ENCODE results near the gene IL1RL2.

GRCh38 chr2:102237176-102237575 lies 50.4 kb downstream of the IL1RL2 start:
- TF ChIP-seq CTCF (IDR thresholded peaks at IDR 0.05) (no peak), POLR2A (IDR thresholded peaks at IDR 0.05) (no peak)

All from lower leg skin (tissue), 3 donors.